Glomerular endothelial cell (primary cell): Measurements from ENCODE around the gene RPS6KB2. TPM values are rescaled to one million over a fixed set of nuclear protein-coding genes. Genes with fewer than 3 reads are reported as not detected.

Source experiments
- DNase-seq: peaks from one replicate; pipeline ENCODE4 v3.0.0-alpha.2; 2011; ENCODE audit warnings: low read depth, low spot score; ENCODE audit errors: extremely low read depth
- total RNA-seq: library from RNA; depleted of rRNA; stranded (reverse); fragments of >200 nt; gene quantifications from 2 replicates; pipeline ENCODE4 v1.2.3, GENCODE V29; 2015

The RPS6KB2 gene
- total RNA-seq, 1 donor from 2014 or later: 39.9 TPM

DNA sequence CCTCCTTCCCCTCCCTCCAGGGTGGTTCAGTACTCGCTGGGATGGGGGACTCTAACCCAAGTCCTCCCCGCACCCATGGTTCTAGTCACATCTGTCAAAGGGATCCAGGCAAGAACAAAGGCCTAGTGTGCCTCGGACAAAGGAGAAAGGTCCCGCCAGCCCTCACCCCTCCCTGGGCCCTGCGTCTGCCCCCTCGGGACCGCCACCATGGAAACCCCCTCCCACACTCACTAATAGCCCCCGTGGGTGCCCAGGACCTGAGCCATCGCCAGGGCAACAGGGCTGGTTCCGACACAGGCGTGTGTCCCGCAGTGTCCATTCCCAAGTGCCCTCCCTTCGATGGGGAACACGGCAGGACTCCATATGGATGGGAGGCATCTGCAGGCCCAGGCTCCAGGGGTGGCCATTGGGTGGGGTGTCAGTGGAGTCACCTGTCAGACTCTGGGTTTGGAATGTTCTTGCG lies 17.9 kb upstream of the RPS6KB2 start:
- DNase-seq: no peak

DNA sequence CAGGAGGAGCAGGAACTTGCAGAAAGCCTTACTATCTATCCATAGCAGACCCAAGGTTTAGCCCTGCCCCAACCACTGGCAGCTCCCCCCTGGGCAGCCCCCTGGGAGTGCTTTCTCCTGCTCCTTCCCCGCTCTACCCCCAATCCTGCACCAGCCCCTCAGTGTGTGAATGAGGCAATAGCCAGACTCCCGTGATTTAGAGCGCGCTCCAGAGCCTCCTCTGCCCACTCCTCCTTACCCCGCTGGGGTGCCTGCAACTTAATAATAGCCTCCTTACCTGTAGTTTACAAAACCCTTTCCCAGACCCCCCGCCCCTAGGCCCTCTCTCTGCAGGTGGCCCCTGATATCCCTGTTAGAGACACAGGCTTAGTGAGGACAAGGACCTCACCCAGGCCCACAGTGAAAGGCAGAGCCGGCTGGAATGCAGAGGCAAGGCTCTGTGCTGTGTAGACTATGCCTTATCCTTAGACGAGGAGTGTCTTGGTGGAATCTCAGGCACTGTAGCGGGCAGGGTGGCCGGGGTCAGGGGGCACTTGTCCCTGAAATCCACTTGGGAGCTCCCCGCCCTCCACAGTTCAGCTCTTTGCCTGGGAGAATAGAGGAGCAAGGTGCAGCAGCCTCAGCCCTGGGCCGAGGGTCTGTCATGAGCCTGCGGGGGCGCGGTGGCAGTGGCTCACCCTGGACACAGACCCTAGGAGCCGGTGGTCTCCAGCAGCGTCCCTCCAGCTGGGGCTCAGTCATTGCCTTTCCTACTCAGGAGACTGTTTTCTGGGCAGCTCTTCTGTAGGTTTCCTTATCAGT lies 17.1 kb upstream of the RPS6KB2 start:
- DNase-seq: no peak

DNA sequence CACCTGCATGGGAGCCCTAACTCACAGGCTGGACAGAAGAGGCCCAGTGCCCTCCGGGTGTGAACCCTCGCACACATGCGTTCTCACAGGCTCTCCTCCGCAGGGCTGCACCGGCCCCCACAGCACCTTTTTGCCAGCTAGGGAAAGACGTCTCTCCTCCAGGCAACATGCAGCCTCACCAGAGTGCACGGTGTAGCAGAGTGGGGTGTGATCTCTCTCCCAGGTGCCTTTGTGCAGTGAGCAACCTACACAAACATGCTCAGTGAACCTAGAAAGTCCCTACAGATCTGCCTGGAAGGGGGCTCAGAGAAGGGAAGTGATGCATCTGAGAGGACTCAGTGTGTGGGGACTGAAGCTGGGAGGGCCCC lies 16.5 kb upstream of the RPS6KB2 start:
- no peak for DNase-seq

DNA sequence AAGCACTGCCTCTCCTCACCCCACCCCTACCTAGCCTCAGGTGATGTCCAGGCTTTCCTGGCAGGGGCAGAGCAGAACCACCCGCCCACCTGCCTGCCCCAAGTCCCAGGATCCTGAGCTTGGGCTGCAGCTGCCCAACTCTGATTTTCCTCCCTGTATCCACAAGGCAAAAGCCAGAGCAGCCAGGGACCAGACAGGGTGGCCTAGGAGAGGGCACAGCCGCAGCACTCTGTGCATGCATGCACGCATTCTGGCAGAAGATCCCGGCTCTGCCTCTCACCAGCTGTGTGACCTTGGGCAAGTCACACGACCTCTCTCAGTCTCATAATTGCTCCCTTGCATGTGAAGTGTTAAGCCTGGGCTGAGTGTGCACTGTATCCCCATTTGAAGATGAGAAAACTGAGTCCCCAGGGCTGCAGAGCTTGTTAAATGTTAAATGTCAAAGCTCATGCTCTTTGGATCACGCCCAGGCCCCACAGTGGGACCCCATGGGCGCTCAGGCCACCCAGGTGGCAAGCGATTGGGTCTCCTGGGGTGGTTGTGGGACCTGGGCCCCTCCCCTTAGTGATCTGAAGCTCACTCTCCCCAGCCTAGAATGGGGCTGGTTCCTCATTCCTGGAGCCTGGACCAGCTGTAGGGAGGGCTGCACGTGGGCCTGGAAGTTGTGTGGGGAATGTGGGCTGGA lies 15.7 kb upstream of the RPS6KB2 start:
- DNase-seq: no peak

DNA sequence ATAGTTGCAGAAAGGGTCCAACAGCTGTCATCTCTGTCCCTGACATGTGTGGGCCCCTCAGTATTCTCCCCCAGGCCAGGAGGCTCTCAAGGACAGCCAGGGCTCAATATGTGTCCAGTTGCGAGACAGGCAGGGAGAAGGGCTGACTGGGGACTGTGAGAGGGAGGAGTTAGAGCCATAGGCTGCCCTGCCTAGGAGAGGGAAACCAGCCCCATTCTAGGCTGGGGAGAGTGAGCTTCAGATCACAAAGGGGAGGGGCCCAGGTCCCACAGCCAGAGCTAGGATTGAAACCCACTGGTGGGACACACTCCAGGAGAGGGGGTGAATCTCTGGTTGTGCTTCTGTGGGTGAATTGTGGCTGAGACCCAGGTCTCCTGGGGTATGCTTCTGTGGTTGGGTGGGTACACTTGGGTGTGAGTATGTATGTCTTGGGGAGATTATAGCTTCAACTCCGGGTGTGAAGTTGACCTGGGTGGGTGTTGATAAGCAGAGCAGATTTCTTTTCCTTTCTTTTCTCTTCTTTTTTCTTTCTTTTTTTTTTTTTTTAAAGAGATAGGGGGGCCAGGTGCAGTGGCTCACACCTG lies 14.9 kb upstream of the RPS6KB2 start:
- DNase-seq: no peak

DNA sequence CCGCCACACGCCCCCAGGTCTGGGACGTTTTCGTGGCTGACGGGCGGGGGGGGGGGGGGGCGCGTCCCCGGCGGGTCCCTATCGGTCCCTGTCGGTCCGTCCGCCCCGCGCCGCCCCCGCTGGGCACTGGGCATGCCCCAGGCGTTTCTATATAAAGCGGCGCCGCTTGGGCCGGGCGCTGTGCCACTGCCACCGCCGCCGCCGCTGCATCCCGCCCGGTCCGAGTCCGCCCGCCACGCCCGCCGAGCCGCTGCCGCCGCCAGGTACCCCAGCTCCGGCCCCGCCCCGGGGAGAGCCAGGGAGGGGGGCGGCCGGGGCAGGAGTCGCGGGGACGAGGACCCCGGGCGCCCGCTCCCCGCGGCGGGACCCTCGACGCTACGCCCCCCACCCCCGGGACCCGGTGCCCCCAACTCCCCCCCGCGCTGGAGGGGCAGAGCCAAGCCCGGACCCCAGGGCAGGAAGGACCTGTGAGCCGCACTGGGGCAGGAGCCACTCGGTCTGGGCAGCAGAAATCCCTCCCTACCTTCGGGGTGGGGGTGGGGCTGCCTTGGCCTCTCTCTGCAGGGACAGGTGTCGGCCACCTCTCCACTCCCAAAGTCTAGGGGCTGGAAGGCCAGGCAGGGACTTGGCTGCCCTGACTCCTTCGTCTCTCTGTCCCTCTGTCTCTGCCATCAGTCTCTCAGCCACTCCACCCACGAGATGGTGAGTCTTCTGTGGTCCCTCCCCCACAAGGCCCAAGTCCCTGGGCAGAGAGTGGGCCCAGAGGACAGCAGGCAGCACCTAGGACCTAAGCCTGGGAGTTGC lies 12.6 kb upstream of the RPS6KB2 start, which contains the start of gene CARNS1:
Gene CARNS1, plus strand, starts transcription at position 178 of the 804 bp plus-strand sequence. Its CDS starts 522 bp downstream, at position 700.
- no peak for DNase-seq

DNA sequence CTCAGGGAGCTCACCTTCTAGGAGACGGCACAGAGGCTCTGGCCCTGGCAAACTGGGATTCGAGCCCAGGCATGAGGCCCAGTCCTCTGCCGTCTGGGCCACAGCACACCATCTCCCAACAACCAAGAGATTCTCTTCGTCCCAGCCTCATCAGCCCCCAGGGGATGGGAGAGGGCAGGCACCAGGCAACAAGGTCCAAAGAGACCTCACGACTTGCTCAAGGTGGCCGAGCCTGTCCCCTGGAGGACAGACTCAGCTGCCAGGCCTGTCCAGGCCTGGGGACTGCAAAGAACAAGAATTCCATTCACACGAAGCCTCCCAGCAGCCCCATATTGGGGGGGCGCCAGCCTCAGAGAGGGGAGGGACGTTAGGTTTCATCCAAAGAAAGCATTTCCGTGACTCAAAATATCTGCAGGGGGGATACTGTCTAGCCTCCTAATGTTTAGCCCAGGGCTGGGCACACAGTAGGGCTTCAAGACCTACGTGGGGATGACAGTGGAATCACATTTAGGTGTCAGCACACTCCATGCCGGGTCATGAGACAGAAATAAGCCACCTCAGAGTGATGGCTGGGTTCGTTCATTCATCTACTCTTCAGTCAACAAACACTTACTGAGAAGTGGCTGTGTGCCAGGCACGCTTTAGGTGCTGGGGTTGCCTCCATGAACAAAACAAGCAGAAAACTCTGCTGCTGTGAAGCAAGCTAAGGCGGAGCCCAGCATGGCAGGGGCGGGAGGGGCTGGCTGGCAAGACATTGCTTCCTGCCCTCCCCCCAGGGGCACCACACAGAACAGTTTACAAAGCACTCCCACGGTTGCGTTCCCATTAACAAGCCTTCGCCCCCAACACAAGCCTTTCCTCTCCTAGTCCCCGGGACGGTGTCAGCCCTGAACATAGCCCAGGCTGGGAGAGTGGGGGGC lies 11.6 kb upstream of the RPS6KB2 start:
- no peak for DNase-seq

DNA sequence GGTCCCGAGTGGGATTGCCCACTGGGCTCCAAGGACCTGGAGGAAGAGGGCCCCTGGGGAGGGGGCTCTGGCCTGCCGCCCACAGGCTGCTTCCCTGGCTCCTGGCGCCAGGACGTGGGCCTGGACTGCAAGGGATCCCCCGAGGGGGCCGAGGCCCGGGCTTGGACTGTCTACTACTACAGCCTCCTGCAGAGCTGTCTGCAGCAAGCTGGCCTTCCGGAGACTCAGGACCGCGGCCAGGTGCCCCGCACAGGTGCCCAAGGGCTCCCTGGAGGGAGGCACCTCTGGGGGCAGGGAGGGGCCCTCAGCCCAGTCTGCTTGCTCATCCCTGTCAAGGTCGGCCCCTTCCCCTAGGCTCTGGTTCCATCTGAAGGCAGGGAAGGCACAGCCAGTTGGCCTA lies 10.9 kb upstream of the RPS6KB2 start:
- no peak for DNase-seq

DNA sequence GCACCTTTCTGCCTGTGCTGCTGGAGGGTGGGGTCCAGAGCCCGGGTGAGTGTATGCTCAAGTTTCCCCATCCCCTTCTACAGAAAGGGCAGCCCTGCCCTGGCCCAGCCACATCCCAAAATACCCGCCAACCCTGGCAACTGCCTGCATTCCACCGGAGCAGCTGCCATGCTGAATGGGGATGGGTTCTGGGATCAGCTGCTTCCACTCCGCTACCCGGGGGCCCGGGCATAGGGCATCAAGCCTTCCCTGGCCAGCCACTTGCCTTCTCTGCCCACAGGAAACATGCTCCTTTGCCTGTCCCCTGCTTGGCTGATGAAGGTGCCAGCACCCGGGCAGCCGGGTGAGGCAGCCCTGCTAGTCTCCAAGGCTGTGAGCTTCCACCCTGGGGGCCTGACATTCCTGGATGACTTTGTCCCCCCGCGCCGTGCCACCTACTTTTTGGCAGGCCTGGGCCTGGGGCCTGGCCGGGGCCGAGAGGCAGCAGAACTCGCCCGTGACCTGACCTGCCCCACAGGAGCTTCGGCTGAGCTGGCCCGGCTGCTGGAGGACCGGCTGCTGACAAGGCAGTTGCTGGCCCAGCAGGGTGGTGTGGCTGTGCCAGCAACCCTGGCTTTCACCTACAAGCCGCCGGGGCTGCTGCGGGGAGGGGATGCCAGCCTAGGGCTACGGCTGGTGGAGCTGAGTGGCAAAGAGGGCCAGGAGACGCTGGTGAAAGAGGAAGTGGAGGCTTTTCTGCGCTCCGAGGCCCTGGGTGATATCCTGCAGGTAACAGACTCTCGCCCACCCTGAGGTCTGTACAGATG lies 9.6 kb upstream of the RPS6KB2 start:
- no peak for DNase-seq

DNA sequence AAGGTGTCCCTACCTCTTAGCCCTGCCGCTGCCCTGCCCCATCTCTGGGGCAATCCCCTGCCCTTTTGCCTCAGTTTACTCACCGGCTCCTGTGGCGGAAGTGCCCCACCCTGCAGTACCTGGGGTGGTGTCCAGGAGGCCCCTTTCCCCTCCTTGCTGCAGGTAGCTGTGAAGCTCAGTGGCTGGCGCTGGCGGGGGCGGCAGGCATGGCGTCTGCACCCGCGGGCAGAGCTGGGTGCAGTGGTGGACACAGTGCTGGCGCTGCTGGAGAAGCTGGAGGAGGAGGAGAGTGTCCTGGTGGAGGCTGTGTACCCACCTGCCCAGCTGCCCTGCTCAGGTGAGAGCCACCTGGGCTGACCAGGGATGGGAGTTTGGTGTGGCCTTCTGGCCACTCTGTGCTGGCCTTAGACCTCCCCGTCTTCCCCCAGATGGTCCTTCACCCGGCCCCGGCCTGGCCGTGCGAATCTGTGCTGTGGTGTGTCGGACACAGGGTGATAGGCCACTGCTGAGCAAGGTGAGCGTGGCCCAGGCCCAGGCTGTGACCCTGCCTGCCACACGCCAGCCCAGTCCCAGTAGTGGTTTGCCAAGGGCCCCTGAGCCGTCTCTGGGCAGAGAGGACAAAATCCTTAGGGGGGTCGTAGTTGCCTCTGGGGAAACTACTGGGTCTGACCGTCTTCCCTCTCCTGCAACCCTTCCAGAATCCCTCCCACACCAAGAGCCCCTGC lies 8.8 kb upstream of the RPS6KB2 start:
- DNase-seq: no peak

DNA sequence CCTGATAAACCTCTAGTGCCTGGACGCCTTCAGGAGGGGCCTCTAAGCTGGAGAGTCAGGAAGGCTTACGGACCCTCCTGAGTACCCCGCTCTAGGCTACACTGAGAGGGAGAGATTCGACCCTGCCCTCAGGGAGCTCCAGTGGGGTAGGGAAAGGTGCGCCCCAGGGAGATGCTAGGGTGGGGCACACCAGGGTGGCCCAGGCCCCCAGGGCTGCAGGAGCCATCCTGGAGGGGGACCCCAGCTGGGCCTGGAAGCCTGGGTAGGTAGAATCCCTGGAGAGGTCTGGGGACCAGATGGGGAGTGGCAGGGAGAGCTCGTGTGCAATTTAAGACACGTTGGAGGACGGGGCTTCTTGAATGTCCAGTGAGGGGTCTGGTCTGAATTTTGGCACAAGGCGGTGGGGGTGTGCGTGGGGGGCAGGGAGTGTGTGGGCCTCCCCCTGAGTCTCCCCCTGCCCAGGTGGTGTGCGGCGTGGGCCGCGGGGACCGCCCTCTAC lies 8.1 kb upstream of the RPS6KB2 start:
- no peak for DNase-seq

DNA sequence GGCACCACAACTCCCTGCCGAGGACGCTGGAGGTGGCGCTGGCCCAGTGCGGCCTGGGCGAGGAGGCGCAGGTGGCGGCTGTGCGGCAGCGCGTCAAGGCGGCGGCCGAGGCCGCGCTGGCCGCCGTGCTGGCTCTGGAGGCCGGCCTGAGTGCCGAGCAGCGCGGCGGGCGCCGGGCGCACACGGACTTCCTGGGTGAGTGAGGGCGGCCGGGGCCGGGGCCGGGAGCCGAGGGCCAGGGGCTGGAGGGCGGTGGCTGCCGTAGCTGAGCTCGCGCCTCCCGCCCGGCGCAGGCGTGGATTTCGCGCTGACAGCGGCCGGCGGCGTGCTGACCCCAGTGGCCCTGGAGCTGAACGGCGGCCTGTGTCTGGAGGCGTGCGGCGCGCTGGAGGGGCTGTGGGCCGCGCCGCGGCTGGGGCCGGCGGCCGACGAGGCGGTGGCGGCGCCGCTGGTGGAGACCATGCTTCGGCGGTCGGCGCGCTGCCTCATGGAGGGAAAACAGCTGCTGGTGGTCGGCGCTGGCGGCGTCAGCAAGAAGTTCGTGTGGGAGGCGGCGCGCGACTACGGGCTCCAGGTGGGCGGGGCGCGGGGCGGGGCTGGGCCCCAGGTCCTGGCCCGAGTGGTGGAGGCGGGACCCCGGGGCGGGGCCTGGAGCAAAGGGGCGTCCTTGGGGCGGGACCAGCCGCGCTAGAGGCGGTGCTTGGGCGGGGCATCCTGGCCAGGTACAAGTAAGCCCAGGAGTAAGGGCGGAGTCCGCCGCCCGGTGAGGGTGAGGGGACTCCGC lies 7.5 kb upstream of the RPS6KB2 start:
- DNase-seq: no peak

DNA sequence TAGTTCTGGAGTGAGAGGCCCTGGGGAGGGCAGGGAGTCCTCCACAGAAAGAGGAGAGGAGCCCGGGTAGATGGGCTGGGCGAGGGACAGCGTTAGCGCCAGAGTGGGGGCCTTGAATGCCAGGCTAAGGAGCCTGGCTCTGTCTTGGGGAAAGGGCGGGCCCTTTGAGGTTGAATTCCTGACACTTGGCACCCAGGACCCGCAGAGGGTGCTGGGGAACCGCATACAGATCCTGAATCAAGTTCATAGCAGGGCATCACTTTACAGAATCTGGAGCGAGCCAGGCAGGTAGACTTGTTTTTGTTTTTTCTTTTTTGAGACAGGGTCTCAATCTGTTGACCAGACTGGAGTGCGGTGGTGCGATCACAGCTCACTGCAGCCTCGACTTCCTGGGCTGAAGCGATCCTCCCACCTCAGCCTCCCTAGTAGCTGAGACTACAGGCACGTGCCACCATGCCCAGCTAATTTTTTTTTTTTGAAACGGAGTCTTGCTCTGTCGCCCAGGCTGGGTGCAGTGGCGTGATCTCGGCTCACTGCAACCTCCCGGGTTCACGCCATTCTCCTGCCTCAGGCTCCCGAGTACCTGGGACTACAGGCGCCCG lies 6.8 kb upstream of the RPS6KB2 start:
- no peak for DNase-seq

DNA sequence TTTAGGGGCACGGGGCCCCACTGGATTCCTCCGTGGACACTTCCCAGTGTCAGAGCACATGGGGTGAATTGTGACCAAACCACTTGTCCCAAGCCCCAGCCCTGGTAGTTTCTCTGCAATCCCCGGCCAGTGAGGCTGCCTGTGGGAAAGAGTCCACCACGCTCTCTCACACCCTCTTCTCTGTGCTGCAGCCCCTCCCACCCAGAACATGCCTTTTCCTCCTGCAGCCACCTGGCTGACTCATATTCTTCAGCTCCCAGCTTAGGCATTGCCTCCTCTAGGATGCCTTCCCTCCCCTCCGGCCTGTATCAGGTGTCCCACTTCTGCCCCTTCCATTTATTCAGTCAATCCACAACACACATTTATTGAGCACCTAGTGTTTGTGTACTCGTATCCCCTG lies 5.4 kb upstream of the RPS6KB2 start:
- no peak for DNase-seq

DNA sequence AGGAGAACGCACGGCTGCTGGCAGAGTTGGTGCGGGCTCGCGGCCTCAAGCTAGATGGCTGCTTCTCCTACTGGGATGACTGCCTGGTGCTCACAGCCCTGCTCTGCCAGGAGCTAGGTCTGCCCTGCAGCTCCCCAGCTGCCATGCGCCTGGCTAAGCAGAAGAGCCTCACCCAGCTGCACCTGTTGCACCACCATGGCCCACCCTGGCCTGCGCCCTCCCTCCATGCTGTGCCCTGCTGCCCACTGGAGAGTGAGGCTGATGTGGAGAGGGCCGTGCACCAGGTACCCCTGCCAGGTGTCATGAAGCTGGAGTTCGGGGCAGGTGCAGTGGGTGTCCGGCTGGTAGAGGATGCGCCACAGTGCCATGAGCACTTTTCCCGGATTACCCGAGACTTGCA lies 4.8 kb upstream of the RPS6KB2 start:
- no peak for DNase-seq

DNA sequence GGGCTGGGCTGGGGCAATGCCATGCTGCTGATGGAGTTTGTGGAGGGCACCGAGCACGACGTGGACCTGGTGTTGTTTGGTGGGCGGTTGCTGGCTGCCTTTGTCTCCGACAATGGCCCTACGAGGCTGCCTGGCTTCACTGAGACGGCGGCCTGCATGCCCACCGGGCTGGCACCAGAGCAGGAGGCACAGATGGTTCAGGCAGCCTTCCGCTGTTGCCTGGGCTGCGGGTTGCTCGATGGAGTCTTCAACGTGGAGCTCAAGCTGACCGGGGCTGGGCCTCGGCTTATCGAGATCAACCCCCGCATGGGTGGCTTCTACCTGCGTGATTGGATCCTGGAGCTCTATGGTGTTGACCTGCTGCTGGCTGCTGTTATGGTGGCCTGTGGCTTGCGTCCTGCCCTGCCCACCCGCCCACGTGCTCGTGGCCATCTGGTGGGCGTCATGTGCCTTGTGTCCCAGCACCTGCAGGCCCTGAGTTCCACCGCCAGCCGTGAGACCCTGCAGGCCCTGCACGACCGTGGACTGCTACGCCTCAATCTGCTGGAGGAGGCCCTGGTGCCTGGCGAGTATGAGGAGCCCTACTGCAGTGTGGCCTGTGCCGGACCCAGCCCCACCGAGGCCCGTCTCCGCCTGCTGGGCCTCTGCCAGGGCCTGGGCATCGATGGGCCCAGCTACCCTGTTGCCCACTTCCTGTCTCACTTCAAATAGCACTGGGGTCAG lies 4.2 kb upstream of the RPS6KB2 start:
- no peak for DNase-seq
